Omental fat pad (tissue), 4 donors: Measurements from ENCODE around the gene EYA4. TPM values are rescaled to one million over a fixed set of nuclear protein-coding genes. Genes with fewer than 3 reads are reported as not detected.
A peak's percentile ranks its signal among the peaks of the same experiment; 100 is the strongest.

Experiments
- ATAC-seq: fragments of 150-250 bp; one replicate; pipeline ENCODE4 v1.9.1; 2016; ENCODE audit warnings: mild to moderate bottlenecking, moderate library complexity; ENCODE audit not compliant: low FRiP score
- DNase-seq: peaks from one replicate; pipeline ENCODE4 v3.0.0-alpha.2; 2019; ENCODE audit warnings: low spot score
- total RNA-seq, 4 donors: library from RNA; depleted of rRNA; stranded (reverse); fragments of >200 nt; gene quantifications; one replicate each; pipeline ENCODE4 v1.1.0, GENCODE V29; 2016
- TF ChIP-seq, protein P1 (sequence below), 3 donors: fragments of 450-650 bp; IDR thresholded peaks; one replicate each; pipeline ENCODE4 v1.5.1; 2016 to 2017; ENCODE audit warnings: antibody characterized with exemption in 3 of 3, mild to moderate bottlenecking in 3 of 3, moderate library complexity in 2 of 3

EYA4 gene
- total RNA-seq, 4 donors from 2014 or later: 1.1 to 4.2 (median 2.0) TPM

DNA sequence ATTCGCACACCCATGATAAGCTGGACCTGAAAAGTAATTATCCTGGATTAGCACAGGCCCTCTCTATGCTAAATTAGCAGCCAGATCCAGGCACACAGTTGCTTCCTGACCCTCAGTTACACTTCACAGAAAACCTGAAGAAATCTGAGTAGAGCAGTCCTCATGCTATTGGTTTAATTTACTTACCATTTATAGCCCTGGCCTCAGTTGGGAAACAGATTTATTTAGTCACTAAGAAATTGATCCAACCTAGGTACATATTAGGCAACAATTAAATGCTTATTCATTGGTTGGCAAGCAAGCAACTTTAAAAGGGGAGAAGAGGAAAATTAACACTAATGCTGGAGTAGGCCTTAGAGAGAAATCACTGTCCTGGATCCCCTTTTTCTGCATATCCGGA lies 15.6 kb upstream of the EYA4 start:
- DNase-seq (no peak), ATAC-seq (no peak)
- TF ChIP-seq, protein P1, sequence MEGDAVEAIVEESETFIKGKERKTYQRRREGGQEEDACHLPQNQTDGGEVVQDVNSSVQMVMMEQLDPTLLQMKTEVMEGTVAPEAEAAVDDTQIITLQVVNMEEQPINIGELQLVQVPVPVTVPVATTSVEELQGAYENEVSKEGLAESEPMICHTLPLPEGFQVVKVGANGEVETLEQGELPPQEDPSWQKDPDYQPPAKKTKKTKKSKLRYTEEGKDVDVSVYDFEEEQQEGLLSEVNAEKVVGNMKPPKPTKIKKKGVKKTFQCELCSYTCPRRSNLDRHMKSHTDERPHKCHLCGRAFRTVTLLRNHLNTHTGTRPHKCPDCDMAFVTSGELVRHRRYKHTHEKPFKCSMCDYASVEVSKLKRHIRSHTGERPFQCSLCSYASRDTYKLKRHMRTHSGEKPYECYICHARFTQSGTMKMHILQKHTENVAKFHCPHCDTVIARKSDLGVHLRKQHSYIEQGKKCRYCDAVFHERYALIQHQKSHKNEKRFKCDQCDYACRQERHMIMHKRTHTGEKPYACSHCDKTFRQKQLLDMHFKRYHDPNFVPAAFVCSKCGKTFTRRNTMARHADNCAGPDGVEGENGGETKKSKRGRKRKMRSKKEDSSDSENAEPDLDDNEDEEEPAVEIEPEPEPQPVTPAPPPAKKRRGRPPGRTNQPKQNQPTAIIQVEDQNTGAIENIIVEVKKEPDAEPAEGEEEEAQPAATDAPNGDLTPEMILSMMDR (IDR thresholded peaks at IDR 0.05): no peak

DNA sequence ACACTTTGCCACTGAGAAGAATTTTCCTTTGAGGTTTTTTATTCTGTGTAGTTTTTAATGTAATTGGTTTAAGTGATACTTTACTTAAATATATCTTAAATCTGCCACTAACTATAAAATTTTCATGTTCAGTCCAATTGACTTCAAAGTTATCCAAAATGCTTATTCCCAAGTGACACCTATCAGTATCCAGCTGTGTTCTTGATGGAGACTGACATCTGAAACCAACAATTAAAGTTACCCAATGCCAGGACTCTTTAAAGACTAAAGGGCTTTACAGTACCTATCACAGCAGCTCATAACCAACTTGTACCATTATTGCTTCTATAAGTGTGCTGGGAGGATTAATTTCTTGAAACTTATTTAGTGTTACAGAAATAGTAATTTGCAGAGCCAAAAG lies 13.8 kb upstream of the EYA4 start:
- TF ChIP-seq, protein P1 (IDR thresholded peaks at IDR 0.05): no peak
- no peak for DNase-seq
- no peak for ATAC-seq

DNA sequence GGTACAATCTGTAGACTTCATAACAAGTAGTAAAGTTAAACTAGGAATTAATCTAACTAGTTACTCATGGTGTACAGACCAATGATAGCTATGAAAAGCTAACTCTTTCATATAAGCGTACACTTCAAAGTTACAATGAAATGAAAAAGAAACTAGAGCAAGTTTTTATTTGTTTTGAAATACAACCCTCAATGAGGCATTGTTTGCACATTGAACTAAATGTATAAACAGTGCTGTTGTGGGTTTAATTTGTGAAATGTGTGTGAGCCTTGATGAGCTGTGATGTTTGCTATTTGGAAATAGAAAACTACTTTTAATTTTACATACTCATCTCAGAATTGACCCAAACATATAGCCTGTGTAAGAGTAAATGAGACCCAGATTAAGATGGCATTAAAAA lies 11.1 kb upstream of the EYA4 start:
- ATAC-seq: no peak
- no peak for DNase-seq
- TF ChIP-seq, protein P1 (IDR thresholded peaks at IDR 0.05): no peak

DNA sequence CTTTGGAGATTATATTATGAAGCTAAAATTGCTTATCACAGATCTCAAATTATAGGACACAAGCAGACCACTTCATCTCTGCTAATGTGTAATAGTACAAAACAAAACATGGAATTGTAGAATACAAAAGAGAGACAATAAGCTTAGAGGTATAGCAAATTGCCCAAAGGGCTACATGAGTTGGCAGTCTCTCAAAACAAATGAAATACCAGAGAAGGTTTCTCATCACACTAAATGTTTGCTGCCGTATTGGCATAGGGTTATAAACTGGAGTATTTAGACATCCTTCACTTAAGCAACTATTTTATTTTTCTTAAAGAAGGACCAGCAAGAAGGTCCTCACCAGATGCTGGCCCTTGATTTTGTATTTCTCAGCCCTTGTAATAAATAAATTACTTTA lies 5.9 kb upstream of the EYA4 start:
- no peak for DNase-seq
- ATAC-seq: no peak
- TF ChIP-seq, protein P1 (IDR thresholded peaks at IDR 0.05): no peak

DNA sequence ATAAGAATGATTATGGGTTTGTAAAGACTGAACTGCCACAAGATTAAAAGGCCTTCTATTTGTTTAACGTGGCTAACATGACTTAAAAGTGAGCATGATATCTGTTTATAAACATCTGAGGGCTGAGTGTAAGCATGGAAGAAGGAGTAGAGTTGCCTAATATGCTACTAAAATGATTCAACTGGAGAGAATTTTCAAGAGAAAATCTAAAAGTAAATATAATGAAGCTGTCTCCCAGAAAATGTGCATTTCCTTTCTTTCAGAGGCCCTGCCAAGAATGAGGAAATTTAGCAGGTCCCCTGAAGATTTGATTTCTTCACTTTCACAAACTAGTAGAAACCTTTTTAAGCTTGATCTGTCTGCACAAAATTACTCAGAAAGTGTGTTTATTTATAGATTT lies 4.2 kb upstream of the EYA4 start:
- TF ChIP-seq, protein P1 (IDR thresholded peaks at IDR 0.05): no peak
- DNase-seq (no peak), ATAC-seq (peak; percentile 39)

DNA sequence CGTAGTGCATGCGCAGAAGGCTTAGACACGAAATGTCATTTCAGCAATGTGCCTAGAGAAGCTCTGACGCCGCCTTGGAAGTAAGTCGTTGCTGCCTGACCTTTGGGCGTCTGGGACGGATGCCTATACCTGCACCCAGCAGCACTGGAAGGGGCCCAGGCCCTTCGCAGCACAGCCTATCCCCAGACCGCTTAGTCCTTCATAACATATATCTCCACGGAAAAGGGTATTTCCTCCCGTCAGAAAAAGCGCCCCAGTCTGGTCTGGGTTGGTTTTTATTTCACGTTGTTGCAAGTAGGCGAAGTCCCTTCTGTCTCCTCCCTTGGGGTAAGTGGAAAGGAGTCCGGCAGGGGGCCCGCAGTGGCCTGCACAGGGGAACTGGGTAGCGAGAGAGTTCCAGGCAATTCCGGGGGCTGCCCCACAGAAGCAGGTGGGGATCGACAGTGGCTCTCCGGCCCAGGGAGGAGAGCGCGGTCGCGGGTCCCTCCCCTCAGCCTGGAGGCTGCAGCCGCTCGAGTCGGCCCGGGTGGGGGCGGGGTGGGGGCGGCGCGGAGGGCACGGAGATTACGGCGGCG lies 559 bp upstream of the EYA4 start:
- ATAC-seq (no peak), DNase-seq (no peak)
- TF ChIP-seq, protein P1 (IDR thresholded peaks at IDR 0.05): no peak

DNA sequence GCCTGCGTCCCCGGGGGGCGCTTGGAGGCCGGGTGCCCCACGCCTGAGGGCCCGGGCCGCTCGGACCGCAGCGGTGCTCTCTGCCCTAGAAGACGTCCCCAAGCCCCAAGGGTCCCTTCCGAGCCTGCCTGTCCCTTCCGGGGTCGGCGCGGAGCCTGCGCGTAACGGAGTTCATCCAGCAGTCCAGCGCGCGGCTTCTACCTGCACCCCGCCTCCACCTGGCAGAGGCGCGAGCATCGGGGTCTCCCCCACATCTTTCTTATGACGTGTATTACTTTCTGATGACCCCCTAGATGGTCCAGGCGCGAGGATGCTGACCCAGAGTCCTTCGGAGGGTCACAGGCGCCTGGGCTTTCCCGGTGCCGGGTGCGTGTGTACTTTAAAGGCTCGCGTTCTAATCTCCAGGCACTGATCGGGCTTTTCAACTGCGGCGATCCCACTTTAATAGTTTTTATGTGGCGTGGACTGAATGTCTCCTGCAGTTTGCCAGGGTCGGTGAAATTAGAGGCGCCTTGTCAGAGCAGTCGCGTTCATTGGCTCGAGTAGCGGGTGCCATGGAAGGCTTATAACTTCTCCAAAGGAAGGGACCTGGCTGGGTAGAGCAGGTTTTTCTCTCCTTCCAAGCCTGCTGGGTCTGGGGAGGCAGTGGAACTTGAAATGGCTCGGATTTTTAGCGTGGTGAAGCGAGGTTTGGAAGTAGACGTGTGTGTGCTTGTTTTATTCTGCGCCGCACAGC lies 912 bp downstream of the EYA4 start:
- peak; percentile 41 for ATAC-seq
- no peak for DNase-seq
- TF ChIP-seq, protein P1 (IDR thresholded peaks at IDR 0.05): no peak
